Measurements from ENCODE around the gene KDM4C.
A peak's percentile ranks its signal among the peaks of the same experiment; 100 is the strongest.
"Not testable (repeated sequence)": the region's sequence is repeated elsewhere in the genome, so short reads cannot be mapped to it uniquely, and the experiment has no call there.

Gene KDM4C

GRCh38 chr9:6764011-6764410 lies 6.2 kb downstream of the KDM4C start:
- DNase-seq (ENCODE audit: low read depth): no peak

GRCh38 chr9:6764523-6764922 lies 6.8 kb downstream of the KDM4C start:
- DNase-seq (ENCODE audit: low read depth): no peak

- DNase-seq (ENCODE audit: low read depth): peak; percentile 23
Observed at GRCh38 chr9:6764950-6765349, 7.2 kb downstream of the KDM4C start.

- DNase-seq (ENCODE audit: low read depth): no peak
Observed at GRCh38 chr9:6765396-6765795, 7.6 kb downstream of the KDM4C start.

GRCh38 chr9:6766606-6767005 lies 8.8 kb downstream of the KDM4C start:
- DNase-seq (ENCODE audit: low read depth): no peak

GRCh38 chr9:6768587-6768986 lies 10.8 kb downstream of the KDM4C start:
- DNase-seq (ENCODE audit: low read depth): not testable (repeated sequence)

GRCh38 chr9:6771722-6772121 lies 13.9 kb downstream of the KDM4C start:
- no peak for DNase-seq (ENCODE audit: low read depth)

GRCh38 chr9:6777213-6777902 lies 19.6 kb downstream of the KDM4C start:
- DNase-seq (ENCODE audit: low read depth): no peak

GRCh38 chr9:6779417-6780241 lies 21.9 kb downstream of the KDM4C start:
- peak; percentile 91 for DNase-seq (ENCODE audit: low read depth)

GRCh38 chr9:6780690-6781089 lies 22.9 kb downstream of the KDM4C start:
- peak; percentile 63 for DNase-seq (ENCODE audit: low read depth)

GRCh38 chr9:6781476-6781875 lies 23.7 kb downstream of the KDM4C start:
- no peak for DNase-seq (ENCODE audit: low read depth)

- no peak for DNase-seq (ENCODE audit: low read depth)
Observed at GRCh38 chr9:6782345-6782744, 24.6 kb downstream of the KDM4C start.

GRCh38 chr9:6782981-6783380 lies 25.2 kb downstream of the KDM4C start:
- DNase-seq (ENCODE audit: low read depth): peak; percentile 75

GRCh38 chr9:6783753-6784152 lies 26.0 kb downstream of the KDM4C start:
- DNase-seq (ENCODE audit: low read depth): no peak

GRCh38 chr9:6785682-6786081 lies 27.9 kb downstream of the KDM4C start:
- DNase-seq (ENCODE audit: low read depth): no peak

GRCh38 chr9:6787793-6788161 lies 30.0 kb downstream of the KDM4C start:
- DNase-seq (ENCODE audit: low read depth): no peak

- peak; percentile 31 for DNase-seq (ENCODE audit: low read depth)
Observed at GRCh38 chr9:6788162-6789016, 30.6 kb downstream of the KDM4C start.

GRCh38 chr9:6789017-6789338 lies 31.2 kb downstream of the KDM4C start:
- DNase-seq (ENCODE audit: low read depth): not testable (repeated sequence)

- no peak for DNase-seq (ENCODE audit: low read depth)
Observed at GRCh38 chr9:6790866-6791265, 33.1 kb downstream of the KDM4C start.

- no peak for DNase-seq (ENCODE audit: low read depth)
Observed at GRCh38 chr9:6793203-6793602, 35.4 kb downstream of the KDM4C start.

GRCh38 chr9:6794936-6795335 lies 37.2 kb downstream of the KDM4C start:
- no peak for DNase-seq (ENCODE audit: low read depth)

GRCh38 chr9:6802926-6803325 lies 45.2 kb downstream of the KDM4C start:
- DNase-seq (ENCODE audit: low read depth): no peak

GRCh38 chr9:6805532-6805931 lies 47.8 kb downstream of the KDM4C start:
- peak; percentile 33 for DNase-seq (ENCODE audit: low read depth)

Data from amniotic epithelial cell (primary cell).